K562 (cell line): ENCODE data around the gene ATP8B2. TPM values are rescaled to one million over a fixed set of nuclear protein-coding genes. Genes with fewer than 3 reads are reported as not detected.

Source experiments
- BMI1 ChIP-seq: fragments of 150-350 bp; IDR thresholded peaks from 2 replicates; pipeline ENCODE4 v1.6.1; 2014; ENCODE audit warnings: low read length
- CAMTA2 ChIP-seq: fragments of 250-450 bp; sonication (Bioruptor Pico); conservative IDR thresholded peaks from 2 replicates; pipeline ENCODE4 v1.5.1; 2022
- CBX1 ChIP-seq: sonication (generic); IDR thresholded peaks from 2 replicates; pipeline ENCODE4 v1.6.1; 2016; ENCODE audit warnings: antibody characterized with exemption, low read depth, mild to moderate bottlenecking
- DMBX1 ChIP-seq: fragments of 250-450 bp; sonication (Bioruptor Pico); IDR thresholded peaks from 2 replicates; pipeline ENCODE4 v1.8.0; 2022; ENCODE audit warnings: inconsistent platforms, mild to moderate bottlenecking, moderate library complexity, borderline replicate concordance
- DPF2 ChIP-seq: fragments of 450-650 bp; IDR thresholded peaks from 2 replicates; pipeline ENCODE4 v1.6.1; 2016
- FOS ChIP-seq: IDR thresholded peaks from 3 replicates; pipeline ENCODE4 v1.6.1; 2011; ENCODE audit not compliant: insufficient read length; ENCODE audit errors: extremely low read depth
- MAFK ChIP-seq: IDR thresholded peaks from 2 replicates; pipeline ENCODE4 v1.6.1; 2011; ENCODE audit warnings: low read length, improper control_type of control experiment
- MED1 ChIP-seq: sonication (generic); formaldehyde crosslinking; IDR thresholded peaks from 2 replicates; pipeline ENCODE4 v1.8.1; 2023; ENCODE audit warnings: missing genetic modification reagents, borderline replicate concordance
- MEF2A ChIP-seq: IDR thresholded peaks from 2 replicates; pipeline ENCODE4 v1.6.1; 2011; ENCODE audit warnings: low read depth, mild to moderate bottlenecking, low read length, moderate library complexity; ENCODE audit not compliant: control insufficient read depth
- NBN ChIP-seq: fragments of 450-650 bp; IDR thresholded peaks from 2 replicates; pipeline ENCODE4 v1.6.1; 2016; ENCODE audit warnings: low read depth, mild to moderate bottlenecking
- NFATC3 ChIP-seq: fragments of 450-650 bp; IDR thresholded peaks from 2 replicates; pipeline ENCODE4 v1.6.1; 2017; ENCODE audit warnings: mild to moderate bottlenecking
- OTX1 ChIP-seq: fragments of 450-650 bp; formaldehyde crosslinking; IDR thresholded peaks from 2 replicates; pipeline ENCODE4 v1.4.0; 2022; ENCODE audit warnings: mild to moderate bottlenecking
- PHF20 ChIP-seq: fragments of 450-650 bp; IDR thresholded peaks from 2 replicates; pipeline ENCODE4 v1.6.1; 2018; ENCODE audit not compliant: partially characterized antibody
- RAD21 ChIP-seq, 2 experiments: fragments of 250-450 bp in 1 of 2; fragments of 450-650 bp in 1 of 2; sonication (Bioruptor Pico) in 1 of 2; formaldehyde crosslinking in 1 of 2; IDR thresholded peaks in 1 of 2; conservative IDR thresholded peaks in 1 of 2; 2 replicates each; pipeline versions ENCODE4 v1.4.0 to v1.8.0; 2020 to 2022; ENCODE audit warnings: mild to moderate bottlenecking in 2 of 2, moderate library complexity in 1 of 2
- RBM17 ChIP-seq: fragments of 200-400 bp; formaldehyde crosslinking; IDR thresholded peaks from 2 replicates; pipeline ENCODE4 v1.6.1; 2017; ENCODE audit warnings: low read depth, mild to moderate bottlenecking, low read length, borderline replicate concordance
- RBM25 ChIP-seq: fragments of 200-400 bp; formaldehyde crosslinking; IDR thresholded peaks from 2 replicates; pipeline ENCODE4 v1.6.1; 2018; ENCODE audit warnings: low read length, low read depth, moderate library complexity; ENCODE audit not compliant: severe bottlenecking
- RCOR1 ChIP-seq, 2 experiments: IDR thresholded peaks; 2 replicates each; pipeline ENCODE4 v1.6.1; 2012; ENCODE audit warnings: low read depth in 2 of 2, low read length in 2 of 2, borderline replicate concordance in 1 of 2, improper control_type of control experiment in 1 of 2
- TEAD4 ChIP-seq, 2 experiments: sonication (generic) in 1 of 2; formaldehyde crosslinking in 1 of 2; IDR thresholded peaks; 2 replicates each; pipeline versions ENCODE4 v1.6.1 to v1.8.0; 2012 to 2022; ENCODE audit warnings: borderline replicate concordance in 1 of 2, inconsistent platforms in 1 of 2, low read length in 1 of 2, mild to moderate bottlenecking in 1 of 2, missing genetic modification reagents in 1 of 2
- TRIM28 ChIP-seq: fragments of 450-650 bp; IDR thresholded peaks from 2 replicates; pipeline ENCODE4 v1.6.1; 2017
- XRCC3 ChIP-seq: fragments of 450-650 bp; IDR thresholded peaks from 2 replicates; pipeline ENCODE4 v1.6.1; 2017; ENCODE audit warnings: mild to moderate bottlenecking, moderate library complexity
- ZNF146 ChIP-seq: IDR thresholded peaks from one replicate; pipeline ENCODE4 v1.6.1; 2018; ENCODE audit warnings: missing compliant biosample characterization; ENCODE audit not compliant: unreplicated experiment
- ZNF184 ChIP-seq: sonication (generic); formaldehyde crosslinking; IDR thresholded peaks from 2 replicates; pipeline ENCODE4 v1.5.0; 2020; ENCODE audit warnings: missing genetic modification reagents
- ZNF24 ChIP-seq: fragments of 450-650 bp; IDR thresholded peaks from 2 replicates; pipeline ENCODE4 v1.6.1; 2016
- ZNF551 ChIP-seq: fragments of 250-450 bp; sonication (Bioruptor Pico); IDR thresholded peaks from 2 replicates; pipeline ENCODE4 v1.5.0; 2021; ENCODE audit warnings: mild to moderate bottlenecking, moderate library complexity
- polyA plus RNA-seq, 8 experiments: library from polyadenylated mRNA; depleted of rRNA in 4 of 8; stranded (reverse) in 5 of 8; unstranded in 3 of 8; fragments of >200 nt; fragmentation: Nextera tagmentation in 2 of 8; fragmentation: Illumina TruSeq in 1 of 8; extraction: Ambion mirVana in 2 of 8; extraction: Trizol in 1 of 8; gene quantifications; 2 replicates each; pipeline versions ENCODE4 v1.2.1 to v1.2.3, GENCODE V29; 2011 to 2014; ENCODE audit warnings: inconsistent platforms in 1 of 8, missing spikeins in 1 of 8
- total RNA-seq, 7 experiments: library from RNA; depleted of rRNA in 6 of 7; stranded (reverse); fragments of >200 nt in 6 of 7; fragmentation: Illumina TruSeq in 2 of 7; extraction: Trizol in 2 of 7; gene quantifications; 2 replicates each; pipeline versions ENCODE4 v1.2.1 to v1.2.3, GENCODE V29; 2011 to 2021; ENCODE audit warnings: low replicate concordance in 1 of 7
- TF ChIP-seq, protein P1 (sequence below): fragments of 450-650 bp; formaldehyde crosslinking; IDR thresholded peaks from 2 replicates; pipeline ENCODE4 v1.4.0; 2022; ENCODE audit warnings: missing genetic modification characterization
- TF ChIP-seq, protein P2 (sequence below), 2 experiments: fragments of 450-650 bp; IDR thresholded peaks; 2 replicates each; pipeline ENCODE4 v1.6.1; 2016
- TF ChIP-seq, protein P3 (sequence below): fragments of 450-650 bp; formaldehyde crosslinking; IDR thresholded peaks from 2 replicates; pipeline ENCODE4 v1.4.0; 2020; ENCODE audit warnings: mild to moderate bottlenecking, moderate library complexity

ATP8B2 gene
- total and polyA plus RNA-seq, 9 of the 15 experiments (the other 6 are each of a cell fraction or from before 2014, with no cell fraction given): 0.27 to 33.2 (median 18.4) TPM

DNA sequence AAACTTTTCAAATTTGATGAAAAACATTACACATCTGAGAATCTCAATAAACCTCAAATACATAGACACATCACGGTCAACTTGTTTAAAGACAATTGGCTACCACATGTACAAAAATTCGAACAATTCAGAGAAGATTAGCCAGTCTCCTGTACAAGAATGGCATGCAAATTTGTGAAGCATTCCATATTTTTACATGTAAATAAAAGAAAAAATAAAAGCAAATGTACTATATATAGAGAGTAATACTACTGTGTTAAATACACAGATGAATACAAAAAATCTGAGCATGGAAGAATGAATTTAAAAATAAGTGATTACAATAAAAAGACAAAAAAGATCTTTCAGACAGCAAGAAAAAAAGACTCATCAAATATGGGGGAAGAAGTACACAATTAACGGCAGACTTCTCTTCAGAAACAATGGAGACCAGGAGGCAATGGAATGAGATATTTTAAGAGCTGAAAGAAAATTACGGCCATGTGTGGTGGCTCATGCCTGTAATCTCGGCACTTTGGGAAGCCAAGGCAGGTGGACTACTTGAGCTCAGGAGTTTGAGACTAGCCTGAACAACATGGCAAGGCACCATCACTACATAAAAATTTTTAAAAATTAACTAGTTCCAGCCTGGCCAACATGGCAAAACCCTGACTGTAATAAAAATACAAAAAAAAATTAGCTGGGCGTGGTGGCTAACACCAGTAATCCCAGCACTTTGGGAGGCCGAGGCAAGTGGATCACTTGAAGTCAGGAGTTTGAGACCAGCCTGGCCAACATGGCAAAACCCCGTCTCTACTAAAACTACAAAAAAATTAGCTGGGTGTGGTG is 29.7 kb upstream of the ATP8B2 start (continued):
- peak; percentile 76 for TF ChIP-seq ZNF184 (CRISPR knock-in tag)
- TF ChIP-seq RBM25: no peak
- TF ChIP-seq XRCC3: peak; percentile 94
- peak; percentile 88; the same call in 1 of the 2 replicates for TF ChIP-seq CBX1
- TF ChIP-seq BMI1: no peak
- TF ChIP-seq RBM17: no peak
- TF ChIP-seq MEF2A: peak; percentile 64; the same call in 1 of the 2 replicates
- no peak for TF ChIP-seq PHF20
- TF ChIP-seq ZNF24: no peak
- TF ChIP-seq TRIM28: peak; percentile 100
- TF ChIP-seq OTX1 (CRISPR knock-in tag): no peak
- TF ChIP-seq, protein P1, sequence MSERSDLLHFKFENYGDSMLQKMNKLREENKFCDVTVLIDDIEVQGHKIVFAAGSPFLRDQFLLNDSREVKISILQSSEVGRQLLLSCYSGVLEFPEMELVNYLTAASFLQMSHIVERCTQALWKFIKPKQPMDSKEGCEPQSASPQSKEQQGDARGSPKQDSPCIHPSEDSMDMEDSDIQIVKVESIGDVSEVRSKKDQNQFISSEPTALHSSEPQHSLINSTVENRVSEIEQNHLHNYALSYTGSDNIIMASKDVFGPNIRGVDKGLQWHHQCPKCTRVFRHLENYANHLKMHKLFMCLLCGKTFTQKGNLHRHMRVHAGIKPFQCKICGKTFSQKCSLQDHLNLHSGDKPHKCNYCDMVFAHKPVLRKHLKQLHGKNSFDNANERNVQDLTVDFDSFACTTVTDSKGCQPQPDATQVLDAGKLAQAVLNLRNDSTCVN (CRISPR knock-in tag): no peak
- peak; percentile 76; the same call in 1 of the 2 replicates for TF ChIP-seq NBN
- no peak for TF ChIP-seq DPF2
- TF ChIP-seq ZNF146 (CRISPR knock-in tag): no peak
- TF ChIP-seq ZNF551 (CRISPR knock-in tag): no peak
- TF ChIP-seq RAD21 (CRISPR knock-in tag; conservative IDR thresholded peaks at IDR 0.05 in 1 of 2, IDR thresholded peaks at IDR 0.05 in 1 of 2): no peak
- peak in 1 of 2 experiments; percentile 51; a peak in 1 of 4 replicates for TF ChIP-seq RCOR1 (IDR thresholded peaks at IDR 0.05; ENCODE audit: borderline replicate concordance in 1 of 2, low read depth in 2 of 2, low read length in 2 of 2)
- TF ChIP-seq, protein P2, sequence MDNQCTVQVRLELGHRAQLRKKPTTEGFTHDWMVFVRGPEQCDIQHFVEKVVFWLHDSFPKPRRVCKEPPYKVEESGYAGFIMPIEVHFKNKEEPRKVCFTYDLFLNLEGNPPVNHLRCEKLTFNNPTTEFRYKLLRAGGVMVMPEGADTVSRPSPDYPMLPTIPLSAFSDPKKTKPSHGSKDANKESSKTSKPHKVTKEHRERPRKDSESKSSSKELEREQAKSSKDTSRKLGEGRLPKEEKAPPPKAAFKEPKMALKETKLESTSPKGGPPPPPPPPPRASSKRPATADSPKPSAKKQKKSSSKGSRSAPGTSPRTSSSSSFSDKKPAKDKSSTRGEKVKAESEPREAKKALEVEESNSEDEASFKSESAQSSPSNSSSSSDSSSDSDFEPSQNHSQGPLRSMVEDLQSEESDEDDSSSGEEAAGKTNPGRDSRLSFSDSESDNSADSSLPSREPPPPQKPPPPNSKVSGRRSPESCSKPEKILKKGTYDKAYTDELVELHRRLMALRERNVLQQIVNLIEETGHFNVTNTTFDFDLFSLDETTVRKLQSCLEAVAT (IDR thresholded peaks at IDR 0.05): peak; percentile 46 to 87; a peak in 1 of 4 replicates
- TF ChIP-seq NFATC3: no peak
- TF ChIP-seq CAMTA2 (CRISPR knock-in tag): no peak
- TF ChIP-seq DMBX1 (CRISPR knock-in tag): no peak
- TF ChIP-seq, protein P3, sequence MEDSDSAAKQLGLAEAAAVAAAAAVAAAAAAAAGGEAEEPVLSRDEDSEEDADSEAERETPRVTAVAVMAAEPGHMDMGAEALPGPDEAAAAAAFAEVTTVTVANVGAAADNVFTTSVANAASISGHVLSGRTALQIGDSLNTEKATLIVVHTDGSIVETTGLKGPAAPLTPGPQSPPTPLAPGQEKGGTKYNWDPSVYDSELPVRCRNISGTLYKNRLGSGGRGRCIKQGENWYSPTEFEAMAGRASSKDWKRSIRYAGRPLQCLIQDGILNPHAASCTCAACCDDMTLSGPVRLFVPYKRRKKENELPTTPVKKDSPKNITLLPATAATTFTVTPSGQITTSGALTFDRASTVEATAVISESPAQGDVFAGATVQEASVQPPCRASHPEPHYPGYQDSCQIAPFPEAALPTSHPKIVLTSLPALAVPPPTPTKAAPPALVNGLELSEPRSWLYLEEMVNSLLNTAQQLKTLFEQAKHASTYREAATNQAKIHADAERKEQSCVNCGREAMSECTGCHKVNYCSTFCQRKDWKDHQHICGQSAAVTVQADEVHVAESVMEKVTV (CRISPR knock-in tag): no peak
- TF ChIP-seq MED1 (CRISPR knock-in tag): no peak
- TF ChIP-seq TEAD4 (IDR thresholded peaks at IDR 0.05; ENCODE audit: low read length): 0 out of 2 replicates have a peak, but pooled peaks have one; percentile 29
- no peak for TF ChIP-seq TEAD4 (CRISPR knock-in tag; IDR thresholded peaks at IDR 0.05; ENCODE audit: borderline replicate concordance)
- no peak for TF ChIP-seq FOS
- no peak for TF ChIP-seq MAFK
